Neuronal stem cell (in vitro differentiated cells): ENCODE measurements around the gene GRIK4.

Source experiments
- DNase-seq: peaks from one replicate; pipeline ENCODE4 v3.0.0-alpha.2; 2013; ENCODE audit warnings: low spot score
- H2AFZ ChIP-seq: one replicate; pipeline ENCODE4 v1.6.1; 2013; ENCODE audit warnings: mild to moderate bottlenecking, low read length, inconsistent platforms
- H2AK5ac ChIP-seq: 2 replicates; pipeline ENCODE4 v1.6.1; 2013; ENCODE audit warnings: low read depth, mild to moderate bottlenecking, inconsistent platforms, low read length, moderate library complexity, mixed read lengths
- H2BK120ac ChIP-seq: 2 replicates; pipeline ENCODE4 v1.6.1; 2013; ENCODE audit warnings: low read depth, mild to moderate bottlenecking, inconsistent platforms, low read length, moderate library complexity, mixed read lengths
- H2BK12ac ChIP-seq: one replicate; pipeline ENCODE4 v1.6.1; 2013; ENCODE audit warnings: low read length, inconsistent platforms
- H2BK15ac ChIP-seq: 2 replicates; pipeline ENCODE4 v1.6.1; 2013; ENCODE audit warnings: mild to moderate bottlenecking, low read length, inconsistent platforms, mixed read lengths
- H2BK5ac ChIP-seq: one replicate; pipeline ENCODE4 v1.6.1; 2013; ENCODE audit warnings: inconsistent platforms, mild to moderate bottlenecking, low read length, moderate library complexity
- H3K14ac ChIP-seq: one replicate; pipeline ENCODE4 v1.6.1; 2013; ENCODE audit warnings: low read length, inconsistent platforms
- H3K18ac ChIP-seq: 2 replicates; pipeline ENCODE4 v1.6.1; 2013; ENCODE audit warnings: low read length, inconsistent platforms
- H3K23ac ChIP-seq: 2 replicates; pipeline ENCODE4 v1.6.1; 2013; ENCODE audit warnings: low read depth, mild to moderate bottlenecking, mixed read lengths, low read length, inconsistent platforms; ENCODE audit not compliant: poor library complexity
- H3K27ac ChIP-seq: replicated peaks from 3 replicates; pipeline ENCODE4 v1.5.1; 2013; ENCODE audit warnings: low read length, inconsistent platforms
- H3K27me3 ChIP-seq, 3 experiments: 2 replicates each; pipeline ENCODE4 v1.6.1; 2013; ENCODE audit warnings: low read length in 3 of 3, mild to moderate bottlenecking in 2 of 3, inconsistent platforms in 1 of 3, low read depth in 1 of 3, mixed read lengths in 1 of 3, moderate library complexity in 1 of 3; ENCODE audit not compliant: control insufficient read depth in 3 of 3, insufficient read depth in 3 of 3
- H3K36me3 ChIP-seq, 2 donors: replicated peaks in 1 of 2; 2 replicates each; pipeline ENCODE4 v1.6.1; 2013; ENCODE audit warnings: low read length in 2 of 2; ENCODE audit not compliant: control insufficient read depth in 2 of 2, insufficient read depth in 2 of 2
- H3K4ac ChIP-seq: 2 replicates; pipeline ENCODE4 v1.6.1; 2013; ENCODE audit warnings: inconsistent platforms, mild to moderate bottlenecking, low read length, moderate library complexity
- H3K4me1 ChIP-seq, 2 donors: 1 replicate in 1 of 2; 2 replicates in 1 of 2; pipeline ENCODE4 v1.6.1; 2013; ENCODE audit warnings: low read length in 2 of 2, low read depth in 1 of 2; ENCODE audit not compliant: control insufficient read depth in 2 of 2, insufficient read depth in 1 of 2
- H3K4me2 ChIP-seq: one replicate; pipeline ENCODE4 v1.6.1; 2013; ENCODE audit warnings: mild to moderate bottlenecking, low read length, inconsistent platforms; ENCODE audit not compliant: insufficient read depth, poor library complexity, severe bottlenecking
- H3K4me3 ChIP-seq, 2 donors: 2 replicates each; pipeline ENCODE4 v1.5.1; 2013; ENCODE audit warnings: low read length in 2 of 2, mild to moderate bottlenecking in 2 of 2, inconsistent platforms in 1 of 2, moderate library complexity in 1 of 2
- H3K79me1 ChIP-seq: one replicate; pipeline ENCODE4 v1.6.1; 2013; ENCODE audit warnings: low read depth, mild to moderate bottlenecking, inconsistent platforms, low read length, moderate library complexity
- H3K9ac ChIP-seq: one replicate; pipeline ENCODE4 v1.6.1; 2013; ENCODE audit warnings: mild to moderate bottlenecking, low read depth, low read length, inconsistent platforms; ENCODE audit not compliant: poor library complexity
- H3K9me3 ChIP-seq, 2 donors: replicated peaks in 1 of 2; 2 replicates each; pipeline versions ENCODE3 to v1.6.1; 2013; ENCODE audit warnings: low read length in 2 of 2, mild to moderate bottlenecking in 2 of 2, inconsistent platforms in 1 of 2, low read depth in 1 of 2, mixed read lengths in 1 of 2, moderate library complexity in 1 of 2; ENCODE audit not compliant: control insufficient read depth in 2 of 2, insufficient read depth in 1 of 2
- H4K8ac ChIP-seq: one replicate; pipeline ENCODE4 v1.6.1; 2013; ENCODE audit warnings: low read depth, mild to moderate bottlenecking, inconsistent platforms, low read length, moderate library complexity
- H4K91ac ChIP-seq: one replicate; pipeline ENCODE4 v1.6.1; 2013; ENCODE audit warnings: low read length, low read depth, mild to moderate bottlenecking, inconsistent platforms; ENCODE audit not compliant: poor library complexity
- WGBS, 2 donors: extraction: QIAGEN DNeasy Blood & Tissue Kit; methylation state at CpG; one replicate each; pipeline ENCODE4 v1.1.7; 2013; ENCODE audit warnings: missing lambda C conversion rate in 2 of 2, mixed read lengths in 1 of 2; ENCODE audit not compliant: insufficient read length in 2 of 2, insufficient replicate concordance in 1 of 2; ENCODE audit errors: extremely low coverage in 2 of 2; 5-methylcytosine and 5-hydroxymethylcytosine counted together

Gene GRIK4

GRCh38 chr11:120647681-120648080 lies 136.1 kb downstream of the GRIK4 start:
- no peak for DNase-seq
- peaks cover 10 to 17% of the 10 kb centered on the region in 2 donors for H3K4me1 ChIP-seq
- H2BK15ac ChIP-seq: peak overlapping the region; percentile 32
- no peaks in the 10 kb centered on the region for H3K36me3 ChIP-seq
- H3K27ac ChIP-seq: no peak overlapping the region
- H3K4me2 ChIP-seq: no peak overlapping the region
- H3K14ac ChIP-seq: no peak overlapping the region
- H3K27me3 ChIP-seq: peaks cover 0 to 73% (median 2%) of the 10 kb centered on the region in 3 experiments
- H3K79me1 ChIP-seq: no peaks in the 10 kb centered on the region
- H3K23ac ChIP-seq: no peak overlapping the region
- WGBS, 2 donors: no CpG with 5 or more reads among the region's 12 CpGs
- H4K91ac ChIP-seq: no peak overlapping the region
- H2AFZ ChIP-seq: no peak overlapping the region
- H2AK5ac ChIP-seq: no peak overlapping the region
- no peak overlapping the region for H2BK12ac ChIP-seq
- H2BK120ac ChIP-seq: no peak overlapping the region
- H3K4ac ChIP-seq: no peak overlapping the region
- H3K9me3 ChIP-seq: no peaks in the 10 kb centered on the region
- H3K4me3 ChIP-seq: no peak overlapping the region
- H4K8ac ChIP-seq: no peak overlapping the region
- H3K9ac ChIP-seq: no peak overlapping the region
- no peak overlapping the region for H2BK5ac ChIP-seq
- no peak overlapping the region for H3K18ac ChIP-seq

- H3K36me3 ChIP-seq: no peaks in the 10 kb centered on the region
- H3K14ac ChIP-seq: no peak overlapping the region
- peaks cover 0 to 74% (median 2%) of the 10 kb centered on the region in 3 experiments for H3K27me3 ChIP-seq
- H2BK12ac ChIP-seq: no peak overlapping the region
- H2BK5ac ChIP-seq: no peak overlapping the region
- no peak overlapping the region for H3K23ac ChIP-seq
- H3K4ac ChIP-seq: no peak overlapping the region
- no peak overlapping the region for H2BK15ac ChIP-seq
- no peaks in the 10 kb centered on the region for H3K79me1 ChIP-seq
- no peak overlapping the region for H2BK120ac ChIP-seq
- no peak overlapping the region for H3K4me3 ChIP-seq
- H3K18ac ChIP-seq: no peak overlapping the region
- no peak overlapping the region for H4K91ac ChIP-seq
- H3K9me3 ChIP-seq: no peaks in the 10 kb centered on the region
- no peak overlapping the region for H3K27ac ChIP-seq
- no peak overlapping the region for H2AFZ ChIP-seq
- no peak overlapping the region for H4K8ac ChIP-seq
- WGBS, 2 donors: no CpG with 5 or more reads among the region's 6 CpGs
- H2AK5ac ChIP-seq: no peak overlapping the region
- H3K4me1 ChIP-seq: peaks cover 0 to 14% of the 10 kb centered on the region in 2 donors
- no peak for DNase-seq
- no peak overlapping the region for H3K9ac ChIP-seq
- no peak overlapping the region for H3K4me2 ChIP-seq
Measured at GRCh38 chr11:120648771-120649170, 137.2 kb downstream of the GRIK4 start.

GRCh38 chr11:120649316-120649715 lies 137.8 kb downstream of the GRIK4 start:
- Histone ChIP-seq H2BK5ac (no peak overlapping the region), H3K79me1 (no peaks in the 10 kb centered on the region), H2BK120ac (no peak overlapping the region), H3K4me2 (no peak overlapping the region), H2BK15ac (no peak overlapping the region), H3K4ac (no peak overlapping the region), H4K91ac (no peak overlapping the region), H3K9me3 (no peaks in the 10 kb centered on the region), H3K27ac (no peak overlapping the region), H3K36me3 (no peaks in the 10 kb centered on the region), H3K14ac (peak overlapping the region; percentile 43), H4K8ac (no peak overlapping the region), H3K18ac (peak overlapping the region; percentile 53), H2AFZ (no peak overlapping the region), H3K4me1 (peaks cover 0 to 14% of the 10 kb centered on the region in 2 donors), H2BK12ac (no peak overlapping the region), H2AK5ac (peak overlapping the region; percentile 32), H3K27me3 (peaks cover 2 to 71% (median 2%) of the 10 kb centered on the region in 3 experiments), H3K9ac (no peak overlapping the region), H3K23ac (peak overlapping the region; percentile 38), H3K4me3 (no peak overlapping the region)
- DNase-seq: no peak
- no CpG with 5 or more reads among the region's 5 CpGs for WGBS, 2 donors

GRCh38 chr11:120651396-120651795 lies 139.8 kb downstream of the GRIK4 start:
- Histone ChIP-seq H2BK5ac (no peak overlapping the region), H3K4me1 (no peaks in the 10 kb centered on the region), H2BK12ac (no peak overlapping the region), H3K9me3 (no peaks in the 10 kb centered on the region), H2AK5ac (no peak overlapping the region), H3K4me3 (no peak overlapping the region), H4K8ac (no peak overlapping the region), H3K18ac (no peak overlapping the region), H3K36me3 (no peaks in the 10 kb centered on the region), H3K23ac (no peak overlapping the region), H4K91ac (no peak overlapping the region), H3K4ac (no peak overlapping the region), H3K79me1 (no peaks in the 10 kb centered on the region), H3K9ac (no peak overlapping the region), H2BK120ac (no peak overlapping the region), H3K4me2 (no peak overlapping the region), H2BK15ac (no peak overlapping the region), H3K27me3 (peaks cover 0 to 53% (median 2%) of the 10 kb centered on the region in 3 experiments), H3K27ac (no peak overlapping the region), H2AFZ (no peak overlapping the region), H3K14ac (no peak overlapping the region)
- WGBS, 2 donors: no CpG with 5 or more reads among the region's 3 CpGs
- no peak for DNase-seq
